ENCODE measurements around the gene RAB11FIP3.

GRCh38 chr16:425740-426114, 278 bp downstream of the RAB11FIP3 start:
- TF ChIP-seq, protein P1, sequence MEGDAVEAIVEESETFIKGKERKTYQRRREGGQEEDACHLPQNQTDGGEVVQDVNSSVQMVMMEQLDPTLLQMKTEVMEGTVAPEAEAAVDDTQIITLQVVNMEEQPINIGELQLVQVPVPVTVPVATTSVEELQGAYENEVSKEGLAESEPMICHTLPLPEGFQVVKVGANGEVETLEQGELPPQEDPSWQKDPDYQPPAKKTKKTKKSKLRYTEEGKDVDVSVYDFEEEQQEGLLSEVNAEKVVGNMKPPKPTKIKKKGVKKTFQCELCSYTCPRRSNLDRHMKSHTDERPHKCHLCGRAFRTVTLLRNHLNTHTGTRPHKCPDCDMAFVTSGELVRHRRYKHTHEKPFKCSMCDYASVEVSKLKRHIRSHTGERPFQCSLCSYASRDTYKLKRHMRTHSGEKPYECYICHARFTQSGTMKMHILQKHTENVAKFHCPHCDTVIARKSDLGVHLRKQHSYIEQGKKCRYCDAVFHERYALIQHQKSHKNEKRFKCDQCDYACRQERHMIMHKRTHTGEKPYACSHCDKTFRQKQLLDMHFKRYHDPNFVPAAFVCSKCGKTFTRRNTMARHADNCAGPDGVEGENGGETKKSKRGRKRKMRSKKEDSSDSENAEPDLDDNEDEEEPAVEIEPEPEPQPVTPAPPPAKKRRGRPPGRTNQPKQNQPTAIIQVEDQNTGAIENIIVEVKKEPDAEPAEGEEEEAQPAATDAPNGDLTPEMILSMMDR (IDR thresholded peaks at IDR 0.05; ENCODE audit: low read depth, low read length, poor library complexity, severe bottlenecking), result no peak
- TF ChIP-seq EZH2phosphoT487 (IDR thresholded peaks at IDR 0.05; ENCODE audit: borderline replicate concordance, low read length), result no peak
